NCI-H1092 (cell line): ENCODE results near the gene EIF5AL1.
"Not testable (repeated sequence)": the region's sequence is repeated elsewhere in the genome, so short reads cannot be mapped to it uniquely, and the experiment has no call there.

Source experiments
- DNase-seq: peaks from one replicate; lab custom pipeline; 2025; lab: John Stamatoyannopoulos, UW

The EIF5AL1 gene

GRCh38 chr10:79511891-79512583, at the start of gene EIF5AL1:
Gene EIF5AL1, plus strand, starts transcription at chr10:79512533. Its CDS starts 117 bp downstream, at chr10:79512650.
- DNase-seq = not testable (repeated sequence)

DNA sequence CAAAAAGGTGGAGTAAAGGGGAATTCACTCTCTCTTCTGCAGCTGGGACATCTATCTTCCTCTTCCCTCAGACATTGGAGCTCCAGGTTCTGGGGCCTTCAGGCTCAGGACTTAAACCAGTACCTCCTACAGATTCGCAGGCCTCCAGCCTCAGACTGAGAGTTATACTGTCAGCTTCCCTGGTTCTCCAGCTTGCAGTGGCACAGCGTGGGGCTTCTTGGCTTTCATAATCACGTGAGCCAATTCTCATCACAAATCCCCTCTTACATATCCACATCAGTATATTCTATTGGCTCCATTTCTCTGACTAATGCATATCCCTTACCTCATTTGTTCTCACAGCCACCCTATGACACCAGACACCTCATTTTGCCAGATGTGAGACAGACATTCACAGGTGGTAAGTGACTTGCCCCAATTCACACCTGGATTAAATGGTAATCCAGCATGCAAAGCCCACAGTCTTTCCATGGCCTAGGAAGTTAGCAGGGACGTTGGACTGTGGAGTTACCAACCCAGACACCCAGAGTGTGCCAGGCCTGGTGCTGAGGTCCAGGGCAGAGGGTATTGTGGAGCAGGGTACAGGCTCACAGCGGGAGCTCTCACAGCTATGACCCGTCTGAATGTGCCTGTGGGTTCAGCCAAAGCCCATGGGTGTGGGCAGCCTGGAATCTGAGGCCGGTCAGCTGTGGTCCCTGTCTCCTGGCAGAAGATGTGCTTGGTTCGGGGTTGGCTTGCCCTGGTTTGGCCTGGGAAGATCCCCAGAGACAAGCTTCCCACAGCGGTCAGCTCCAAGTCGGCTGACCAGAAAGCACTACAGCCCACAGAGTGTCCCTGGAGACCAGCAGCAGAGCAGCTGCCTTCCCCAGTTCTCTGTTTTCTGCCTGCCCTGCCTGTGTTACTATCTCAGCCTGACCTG, 48.5 kb upstream of the EIF5AL1 start:
- no peak for DNase-seq

DNA sequence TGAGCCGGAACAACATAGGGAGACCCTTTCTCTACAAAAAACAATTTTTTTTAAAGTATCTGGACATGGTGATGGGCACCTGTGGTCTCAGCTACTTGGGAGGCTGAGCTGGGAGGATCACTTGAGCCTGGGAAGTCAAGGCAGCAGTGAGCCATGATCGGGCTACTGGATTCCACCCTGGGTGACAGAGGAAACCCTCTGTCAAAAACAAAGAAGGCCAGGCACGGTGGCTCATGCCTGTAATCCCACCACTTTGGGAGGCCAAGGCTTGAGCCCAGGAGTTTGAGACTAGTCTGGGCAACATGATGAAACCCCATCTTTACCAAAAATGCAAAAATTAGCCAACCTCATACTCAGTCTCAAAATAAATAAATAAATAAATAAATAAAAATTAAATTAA, 47.0 kb upstream of the EIF5AL1 start:
- DNase-seq = no peak

DNA sequence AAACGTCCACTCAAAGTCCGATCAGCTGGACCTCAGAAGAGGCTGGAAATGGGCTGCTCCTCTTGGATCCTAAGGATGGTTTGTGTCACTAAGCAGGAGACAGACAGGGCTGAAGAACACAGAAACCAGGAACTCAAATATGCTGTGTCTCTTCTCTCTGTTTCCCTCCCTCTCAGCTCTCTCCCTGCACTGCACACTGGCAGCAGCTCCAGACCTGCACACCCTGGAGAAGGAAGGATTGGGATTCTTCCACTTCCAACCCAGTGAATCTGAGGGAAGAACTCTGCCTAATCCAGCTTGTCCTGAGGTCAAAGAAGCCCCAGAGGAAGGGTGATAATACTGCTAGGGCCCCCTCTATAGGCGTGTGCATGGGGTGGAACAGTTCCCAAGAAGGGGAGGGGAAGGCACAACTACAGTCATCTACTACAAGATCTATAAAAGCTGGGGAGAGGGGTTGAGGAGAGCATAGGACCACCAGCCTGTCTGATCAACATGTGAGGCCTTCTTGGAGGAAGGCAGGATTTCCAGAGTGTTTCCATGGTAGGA, 44.2 kb upstream of the EIF5AL1 start:
- no peak for DNase-seq

- no peak for DNase-seq
Measured at GRCh38 chr10:79468841-79469585, 43.3 kb upstream of the EIF5AL1 start.

DNA sequence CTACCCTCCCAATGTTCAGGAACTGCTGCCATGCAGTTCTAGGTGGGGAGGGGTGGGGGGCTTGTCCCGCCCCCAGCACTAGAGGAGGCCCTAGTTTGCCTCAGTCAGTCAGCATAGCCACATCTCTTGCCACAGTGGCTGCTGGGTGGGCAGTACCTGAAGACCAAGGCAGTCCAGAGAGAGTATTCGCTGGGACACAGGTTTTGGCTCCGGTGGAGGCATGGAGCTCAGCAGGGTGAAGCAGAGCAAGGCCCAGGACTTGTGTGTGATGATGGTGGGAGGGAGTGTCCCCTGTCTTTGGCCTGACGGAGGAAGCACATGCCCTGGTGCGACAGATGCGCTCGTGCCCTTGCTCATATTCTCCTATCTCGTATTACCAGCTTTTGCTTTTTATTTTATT, 42.2 kb upstream of the EIF5AL1 start:
- DNase-seq = no peak

DNA sequence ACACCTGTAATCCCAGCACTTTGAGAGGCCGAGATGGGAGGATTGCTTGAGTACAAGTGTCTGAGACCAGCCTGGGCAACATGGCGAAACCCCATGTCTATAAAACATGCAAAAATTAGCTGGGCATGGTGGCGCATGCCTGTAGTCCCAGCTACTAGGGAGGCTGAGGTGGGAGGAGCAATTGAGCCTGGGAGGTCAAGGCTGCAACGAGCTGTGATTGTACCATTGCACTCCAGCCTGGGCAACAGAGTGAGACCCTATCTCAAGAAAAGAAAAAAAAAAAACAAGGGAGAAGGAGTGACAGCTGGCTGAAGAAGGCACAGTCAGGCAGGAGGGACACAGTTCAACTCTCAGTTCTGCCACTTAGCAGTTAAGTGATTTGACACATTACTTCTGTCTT, 40.6 kb upstream of the EIF5AL1 start:
- DNase-seq = no peak

- DNase-seq = no peak
Measured at GRCh38 chr10:79472449-79472848, 39.9 kb upstream of the EIF5AL1 start.

GRCh38 chr10:79472951-79473350, 39.4 kb upstream of the EIF5AL1 start:
- DNase-seq = no peak

DNA sequence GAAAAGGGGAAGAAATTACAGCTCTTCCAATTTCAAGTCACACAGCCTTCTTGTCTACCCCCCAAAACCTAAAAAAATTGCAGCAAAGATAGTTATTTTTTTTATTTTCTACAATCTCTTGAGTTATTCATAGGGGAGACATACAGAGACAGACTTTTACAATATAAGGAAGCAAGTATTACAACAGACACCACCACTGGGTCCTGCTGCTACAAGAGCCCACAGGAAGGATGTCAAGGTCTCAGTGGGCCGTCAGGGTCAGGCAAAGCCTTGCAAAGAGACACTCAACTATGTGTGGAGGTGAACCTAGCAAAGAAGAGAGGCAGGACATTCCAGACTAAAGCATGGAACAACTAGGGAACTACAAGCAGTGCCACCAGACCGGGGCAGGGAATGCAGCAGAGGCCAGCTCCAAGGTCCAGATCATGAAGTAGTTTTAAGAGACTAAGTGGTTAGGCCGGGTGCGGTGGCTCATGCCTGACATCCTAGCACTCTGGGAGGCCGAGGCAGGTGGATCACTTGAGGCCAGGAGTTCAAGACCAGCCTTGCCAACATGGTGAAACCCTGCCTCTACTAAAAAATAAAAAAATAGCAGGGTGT, 38.7 kb upstream of the EIF5AL1 start:
- DNase-seq = no peak

- DNase-seq = no peak
Measured at GRCh38 chr10:79475119-79475653, 37.1 kb upstream of the EIF5AL1 start.

GRCh38 chr10:79475877-79476276, 36.5 kb upstream of the EIF5AL1 start:
- DNase-seq = no peak

GRCh38 chr10:79476645-79477044, 35.7 kb upstream of the EIF5AL1 start:
- no peak for DNase-seq

- no peak for DNase-seq
Measured at GRCh38 chr10:79477456-79477855, 34.9 kb upstream of the EIF5AL1 start.

GRCh38 chr10:79479283-79479909, 32.9 kb upstream of the EIF5AL1 start:
- DNase-seq = no peak

DNA sequence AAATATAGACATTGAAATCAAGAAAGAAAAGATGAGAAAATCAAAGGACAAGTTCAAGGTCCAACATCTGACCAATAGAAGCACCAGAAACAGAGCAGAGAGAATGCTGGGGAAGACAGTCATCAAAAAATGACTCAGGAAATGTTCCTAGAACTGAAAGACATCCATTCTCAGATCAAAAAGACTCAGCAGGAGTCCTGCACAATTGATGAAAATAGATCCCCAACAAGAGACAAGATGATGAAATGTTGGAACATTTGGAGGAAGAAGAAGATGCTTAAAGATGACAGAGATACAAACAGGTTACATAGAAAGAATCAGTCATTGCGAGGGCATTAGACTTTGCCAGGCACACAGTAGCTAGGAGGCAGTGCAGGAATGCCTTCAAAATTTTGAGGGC, 30.0 kb upstream of the EIF5AL1 start:
- no peak for DNase-seq

- no peak for DNase-seq
Measured at GRCh38 chr10:79482741-79483140, 29.6 kb upstream of the EIF5AL1 start.

DNA sequence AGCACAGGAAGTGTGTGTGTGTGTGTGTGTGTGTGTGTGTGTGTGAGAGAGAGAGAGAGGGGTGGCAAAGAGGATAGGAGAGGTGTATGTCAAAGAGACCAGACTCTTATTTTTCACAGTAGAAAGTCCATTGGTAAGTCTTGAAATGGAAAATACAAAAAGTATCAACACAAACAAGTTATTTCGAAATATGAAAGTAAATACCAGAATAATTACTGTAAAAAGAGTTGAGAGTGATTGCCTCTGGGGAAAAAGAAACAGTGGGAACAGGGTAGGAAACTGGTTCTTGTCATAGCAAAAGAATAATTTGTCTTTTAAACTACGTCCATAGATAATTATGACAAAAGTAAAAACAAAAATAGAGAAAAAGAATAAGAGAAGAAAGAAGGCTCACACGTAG, 29.0 kb upstream of the EIF5AL1 start:
- DNase-seq = no peak

GRCh38 chr10:79483948-79484347, 28.4 kb upstream of the EIF5AL1 start:
- DNase-seq = no peak

DNA sequence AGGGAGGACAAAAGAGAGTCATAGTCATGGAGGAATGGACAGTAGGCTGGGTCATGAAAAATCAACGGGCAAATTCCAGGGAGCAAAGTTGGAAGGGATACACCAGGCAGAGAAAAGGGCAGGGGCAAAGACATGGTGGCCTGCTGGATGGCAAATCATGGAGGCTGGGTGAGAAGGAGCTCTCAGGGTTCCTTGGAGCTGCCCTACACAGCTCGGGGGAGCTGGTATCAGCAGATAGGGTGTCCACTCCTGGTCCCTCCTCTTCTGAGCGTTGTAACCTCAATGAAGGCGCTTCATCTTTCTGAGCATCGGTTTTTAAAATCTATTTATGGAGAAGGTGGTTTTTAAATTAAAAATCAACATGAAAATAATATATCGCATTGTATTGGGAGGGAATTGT, 27.9 kb upstream of the EIF5AL1 start:
- no peak for DNase-seq
